GM19372 (cell line): ENCODE measurements around the gene SUSD5.
"Not testable (repeated sequence)": the region's sequence is repeated elsewhere in the genome, so short reads cannot be mapped to it uniquely, and the experiment has no call there.

Source experiments
- ATAC-seq: cut with Tn5 transposase; IDR thresholded peaks from one replicate; pipeline ENCODE4 v1.9.1; 2021; ENCODE audit warnings: mild to moderate bottlenecking, low read depth, moderate library complexity; ENCODE audit not compliant: unreplicated experiment

SUSD5 gene

DNA sequence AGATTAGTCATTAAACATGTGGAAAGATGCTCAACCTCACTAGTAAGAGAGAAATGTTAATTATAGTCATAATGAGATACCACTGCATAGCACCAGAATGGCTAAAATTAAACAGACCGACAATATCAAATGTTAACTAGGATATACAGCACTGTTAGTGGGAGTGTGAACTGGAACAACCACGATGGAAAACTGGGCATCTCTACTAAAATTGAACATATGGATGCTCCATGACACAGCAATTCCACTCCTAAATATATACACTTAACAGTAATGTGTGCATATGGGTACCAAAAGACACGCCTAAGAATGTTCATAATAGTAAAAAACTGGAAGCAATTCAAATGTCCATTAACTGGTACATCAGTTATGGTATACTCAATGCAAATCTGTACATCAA, 63.3 kb downstream of the SUSD5 start:
- ATAC-seq: no peak

GRCh38 chr3:33153782-33154181, 64.8 kb downstream of the SUSD5 start:
- no peak for ATAC-seq

- no peak for ATAC-seq
These were observed 65.9 kb downstream of the SUSD5 start for GRCh38 chr3:33152363-33153360.

GRCh38 chr3:33149342-33149741, 69.3 kb downstream of the SUSD5 start:
- ATAC-seq: no peak

DNA sequence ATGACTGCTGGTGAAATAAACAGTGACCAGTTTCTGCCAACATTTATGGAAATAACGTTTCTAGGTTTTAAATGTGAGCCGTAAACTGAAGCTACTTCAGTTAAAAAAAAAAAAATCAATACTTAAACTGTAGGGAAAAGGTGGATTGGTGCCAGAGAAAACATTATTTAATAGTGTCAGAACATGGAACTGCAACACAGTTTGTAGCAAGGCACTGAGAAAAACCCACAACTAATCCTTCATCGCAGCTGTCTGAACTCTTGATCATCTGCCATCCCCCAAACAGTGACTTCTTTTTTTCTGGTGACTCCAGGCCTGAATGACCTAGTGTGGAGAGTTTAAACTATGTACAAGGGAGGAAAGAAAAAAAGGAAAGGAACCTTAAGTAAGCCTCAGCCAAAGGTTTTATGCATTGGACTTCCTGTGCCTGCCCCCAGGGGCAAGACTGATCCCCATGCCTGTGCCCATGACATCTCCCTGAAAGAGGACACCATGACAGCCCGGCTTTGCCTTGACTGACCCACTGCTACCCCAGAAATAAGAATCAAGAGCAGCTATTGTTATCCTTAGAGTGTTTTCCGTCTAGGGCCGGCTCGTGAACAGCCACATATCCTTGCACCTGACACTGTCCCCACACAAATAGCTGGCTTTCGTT, 71.7 kb downstream of the SUSD5 start:
- ATAC-seq: no peak

DNA sequence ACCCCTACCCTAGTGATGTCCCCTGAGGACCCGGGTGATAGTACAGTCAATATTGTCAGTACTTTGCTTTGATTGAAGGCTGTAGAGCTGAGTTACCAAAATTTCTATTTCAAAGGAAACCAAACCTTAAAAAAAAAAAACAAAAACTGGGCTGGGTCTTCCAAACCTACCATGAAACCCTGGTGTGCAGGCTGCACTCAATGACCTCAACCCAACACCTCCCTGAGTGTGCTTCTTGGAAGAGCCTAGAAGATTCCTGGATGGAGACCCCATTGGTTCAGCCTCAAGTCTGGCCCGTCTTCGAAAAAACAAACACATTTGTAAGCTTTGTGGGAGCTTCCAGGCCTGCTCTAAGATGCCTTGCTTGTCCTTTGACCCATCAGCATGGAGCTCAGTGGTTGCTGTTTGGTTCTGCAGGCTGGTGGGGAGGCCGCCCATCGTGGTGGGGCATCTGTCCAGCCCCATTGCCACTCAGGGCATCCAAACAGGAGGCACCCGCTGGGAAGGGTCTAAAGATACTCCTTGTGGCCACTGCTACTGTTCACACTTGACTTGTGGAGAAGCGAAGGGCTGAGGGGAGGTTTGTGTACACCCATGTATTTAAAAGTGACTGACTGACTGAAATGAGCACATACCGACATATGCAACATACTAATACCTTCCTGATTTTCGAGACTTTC, 72.6 kb downstream of the SUSD5 start:
- ATAC-seq: no peak

- no peak for ATAC-seq
These were observed 73.2 kb downstream of the SUSD5 start for GRCh38 chr3:33145221-33145900.

- no peak for ATAC-seq
These were observed 74.2 kb downstream of the SUSD5 start for GRCh38 chr3:33144433-33144832.

DNA sequence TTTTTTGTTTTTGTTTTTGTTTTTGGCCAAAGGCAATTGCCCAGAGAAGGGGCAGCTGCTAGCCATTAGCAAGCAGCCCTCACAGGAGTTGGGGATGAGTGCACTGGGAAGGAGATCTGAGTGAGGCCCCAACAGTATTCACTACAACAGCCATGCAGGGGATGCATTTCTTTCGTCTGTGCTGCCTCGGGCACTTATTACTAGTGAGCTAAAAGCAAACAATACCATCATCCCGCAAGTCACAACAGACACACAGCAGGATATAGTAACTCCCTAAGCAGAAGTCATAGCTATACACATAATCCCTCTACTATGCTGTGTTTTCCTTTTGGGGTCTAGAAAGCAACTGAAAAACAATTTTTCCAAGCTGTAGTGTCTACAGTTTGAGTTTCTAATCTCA, 77.6 kb downstream of the SUSD5 start:
- ATAC-seq: no peak

DNA sequence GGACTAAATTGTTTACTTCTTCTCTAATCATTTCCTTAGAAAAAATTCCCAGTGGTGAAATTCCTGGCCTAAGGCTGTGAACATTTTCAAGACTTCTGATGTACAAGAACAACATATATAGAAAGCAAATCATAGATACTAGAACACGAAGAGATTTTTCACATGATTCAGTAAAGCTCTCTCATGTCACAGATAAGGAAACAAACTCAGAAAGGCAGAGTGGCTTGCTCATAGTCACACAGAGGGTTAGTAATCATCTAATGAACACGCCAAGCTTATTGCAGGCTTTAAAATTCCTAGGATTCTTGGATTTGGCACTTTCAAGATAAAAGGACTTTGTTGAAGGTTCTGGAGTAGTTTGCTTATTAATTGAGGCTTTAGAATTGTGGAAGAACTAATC, 78.6 kb downstream of the SUSD5 start:
- ATAC-seq: no peak

DNA sequence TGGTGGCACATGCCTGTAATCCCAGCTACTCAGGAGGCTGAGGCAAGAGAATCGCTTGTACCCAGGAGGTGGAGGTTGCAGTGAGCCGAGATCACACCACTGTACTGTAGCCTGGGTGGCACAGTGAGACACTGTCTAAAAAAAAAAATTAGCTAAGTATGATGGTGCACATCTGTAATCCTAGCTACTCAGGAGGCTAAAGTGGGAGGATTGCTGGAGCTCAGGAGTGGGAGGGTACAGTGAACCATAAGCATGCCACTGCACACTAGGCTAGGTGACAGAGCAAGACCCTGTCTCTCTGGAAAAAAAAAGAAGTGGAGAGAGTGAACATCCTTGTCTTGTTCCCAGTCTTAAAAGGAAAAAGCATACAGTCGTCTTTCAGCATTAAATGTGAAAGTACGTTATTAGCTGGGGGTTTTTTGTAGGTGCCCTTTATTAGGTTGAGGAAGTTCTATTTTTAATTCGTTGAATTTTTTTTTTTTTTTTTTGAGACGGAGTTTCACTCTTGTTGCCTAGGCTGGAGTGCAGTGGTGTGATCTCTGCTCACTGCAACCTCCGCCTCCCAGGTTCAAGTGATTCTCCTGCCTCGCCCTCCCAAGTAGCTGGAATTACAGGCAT, 79.5 kb downstream of the SUSD5 start:
- not testable (repeated sequence) for ATAC-seq

DNA sequence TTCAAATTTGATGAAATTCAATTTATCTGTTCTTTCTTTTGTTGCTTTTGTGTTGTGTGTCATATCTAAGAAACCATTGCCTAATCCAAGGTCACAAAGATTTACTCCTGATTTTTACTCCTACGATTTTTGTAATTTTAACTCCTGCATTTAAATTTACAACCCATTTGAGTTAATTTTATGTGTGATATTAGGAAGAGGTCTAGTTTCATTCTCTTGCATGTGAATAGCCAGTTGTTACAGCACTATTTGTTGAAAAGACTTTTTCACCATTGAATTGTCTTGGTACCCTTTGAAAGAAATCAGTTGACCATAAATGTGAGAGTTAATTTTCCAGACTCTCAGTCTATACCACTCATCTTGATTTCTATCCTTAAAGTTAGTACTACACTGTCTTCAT, 80.9 kb downstream of the SUSD5 start:
- no peak for ATAC-seq

GRCh38 chr3:33134026-33134625, 84.5 kb downstream of the SUSD5 start:
- ATAC-seq: no peak

GRCh38 chr3:33132019-33132360, 86.6 kb downstream of the SUSD5 start:
- ATAC-seq: no peak

DNA sequence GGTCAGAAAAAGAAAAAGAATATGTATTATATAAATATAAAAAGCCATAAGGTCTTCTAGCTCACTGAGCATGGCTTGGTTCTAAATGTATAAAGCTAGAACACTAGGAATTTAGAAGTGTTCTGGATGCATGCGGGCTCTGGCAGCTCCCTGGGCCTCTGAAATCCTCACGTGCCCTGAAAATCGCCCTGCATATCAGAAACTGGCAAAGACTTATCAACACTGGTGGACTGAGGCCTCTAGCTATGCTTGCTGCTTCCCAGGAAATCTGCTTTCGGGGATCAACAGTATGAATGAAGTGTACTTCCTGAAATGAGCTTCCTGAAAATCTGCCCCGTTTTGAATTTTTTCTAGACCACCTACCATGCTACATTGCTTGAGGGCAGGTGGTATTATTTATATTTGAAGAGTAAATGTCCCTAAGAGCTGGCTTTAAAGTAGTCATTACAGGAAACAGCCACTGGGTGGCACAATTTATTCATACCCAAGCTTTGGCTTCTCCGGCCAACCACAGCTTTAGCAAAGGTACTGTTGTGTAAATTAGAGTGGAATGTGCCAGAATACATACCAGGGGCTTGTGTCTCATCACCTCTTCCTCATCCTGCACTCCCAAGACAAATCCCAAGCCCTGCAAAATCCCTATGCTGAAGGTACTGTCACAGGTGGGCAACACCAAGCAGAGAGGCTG, 87.1 kb downstream of the SUSD5 start:
- ATAC-seq: peak; percentile 78

GRCh38 chr3:33130144-33130543, 88.5 kb downstream of the SUSD5 start:
- no peak for ATAC-seq

DNA sequence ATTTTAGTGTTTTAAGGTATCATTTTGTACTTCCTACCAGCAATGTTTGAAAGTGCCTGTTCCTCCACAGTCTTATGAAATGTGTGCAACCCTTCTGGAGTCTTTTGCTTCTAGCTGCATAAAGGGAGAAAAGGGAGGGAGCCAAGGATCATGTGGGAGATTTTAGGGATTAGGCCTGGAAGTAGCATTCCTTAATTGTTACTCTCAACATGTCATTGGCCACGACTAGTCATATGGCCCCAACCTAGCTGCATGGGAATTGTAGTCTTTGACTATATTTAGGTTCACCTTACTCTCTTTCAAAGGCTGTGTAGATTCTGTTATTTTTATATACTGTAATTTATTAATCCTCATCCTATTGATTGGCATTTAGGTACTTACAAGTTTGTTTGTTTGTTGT, 89.9 kb downstream of the SUSD5 start:
- ATAC-seq: no peak

GRCh38 chr3:33125840-33126239, 92.8 kb downstream of the SUSD5 start:
- no peak for ATAC-seq

DNA sequence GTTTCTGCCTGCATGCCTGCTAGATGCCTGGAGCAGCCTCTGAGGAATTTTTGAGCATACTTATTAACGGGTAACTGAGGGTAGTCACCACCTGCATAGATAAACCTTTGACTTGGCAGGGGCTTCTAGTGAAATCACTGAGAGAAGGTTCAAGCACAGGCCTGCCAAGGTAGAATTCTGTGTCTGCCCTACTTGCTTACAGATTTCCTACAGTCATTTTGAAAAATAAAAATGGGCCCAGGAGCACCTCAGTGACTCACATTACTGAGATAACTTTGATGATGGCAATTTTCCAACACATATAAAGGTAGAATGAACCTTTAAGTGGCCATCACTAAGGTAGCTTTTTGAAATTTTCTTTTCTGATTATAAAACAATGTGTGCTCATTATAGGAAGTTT, 94.0 kb downstream of the SUSD5 start:
- ATAC-seq: no peak
